GM19238 (cell line): ENCODE data around the gene COA1.
"Not testable (repeated sequence)": the region's sequence is repeated elsewhere in the genome, so short reads cannot be mapped to it uniquely, and the experiment has no call there.

Experiments
- DNase-seq: peaks from one replicate; pipeline ENCODE4 v3.0.0; 2011; ENCODE audit warnings: low spot score; ENCODE audit not compliant: insufficient read length

The COA1 gene

DNA sequence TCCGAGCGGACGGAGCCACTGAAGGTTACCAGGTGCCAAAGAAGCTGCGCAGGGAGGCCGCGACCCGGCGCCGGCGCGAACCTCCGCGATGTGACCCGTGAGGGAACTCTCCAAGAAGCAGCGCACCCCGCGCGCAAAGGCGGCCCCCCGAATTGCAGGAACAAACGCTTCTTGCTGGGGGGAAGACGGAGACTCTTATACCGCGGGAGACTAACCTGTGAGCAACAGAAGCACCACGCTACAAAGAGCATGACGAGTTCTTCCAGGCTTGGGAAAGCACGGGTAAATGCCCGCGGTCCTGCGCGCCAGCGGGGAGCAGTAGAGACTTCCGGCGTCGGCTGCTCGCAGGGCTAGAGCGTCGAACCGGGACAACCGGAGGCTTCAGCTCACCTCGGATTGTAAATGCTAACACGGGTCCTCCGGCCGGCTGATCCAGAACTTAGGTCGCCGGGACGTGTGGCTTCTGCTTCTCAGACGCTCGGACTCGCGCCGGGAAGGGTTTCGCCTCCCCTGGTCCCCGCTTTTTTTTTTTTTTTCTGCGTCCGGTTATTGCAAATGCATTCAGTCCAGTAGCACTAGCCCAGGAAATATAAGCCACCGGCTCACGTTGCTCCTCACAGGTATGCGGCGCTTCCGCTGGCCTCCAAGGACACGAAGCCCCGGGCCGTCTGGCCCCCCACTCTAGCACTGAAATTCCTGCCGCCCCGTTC, at the start of gene COA1:
Gene COA1 (minus strand): TSS at position 310 of the 710 bp plus-strand sequence. CDS start 80,909 bp downstream, outside the sequence.
- DNase-seq: peak; percentile 56

DNA sequence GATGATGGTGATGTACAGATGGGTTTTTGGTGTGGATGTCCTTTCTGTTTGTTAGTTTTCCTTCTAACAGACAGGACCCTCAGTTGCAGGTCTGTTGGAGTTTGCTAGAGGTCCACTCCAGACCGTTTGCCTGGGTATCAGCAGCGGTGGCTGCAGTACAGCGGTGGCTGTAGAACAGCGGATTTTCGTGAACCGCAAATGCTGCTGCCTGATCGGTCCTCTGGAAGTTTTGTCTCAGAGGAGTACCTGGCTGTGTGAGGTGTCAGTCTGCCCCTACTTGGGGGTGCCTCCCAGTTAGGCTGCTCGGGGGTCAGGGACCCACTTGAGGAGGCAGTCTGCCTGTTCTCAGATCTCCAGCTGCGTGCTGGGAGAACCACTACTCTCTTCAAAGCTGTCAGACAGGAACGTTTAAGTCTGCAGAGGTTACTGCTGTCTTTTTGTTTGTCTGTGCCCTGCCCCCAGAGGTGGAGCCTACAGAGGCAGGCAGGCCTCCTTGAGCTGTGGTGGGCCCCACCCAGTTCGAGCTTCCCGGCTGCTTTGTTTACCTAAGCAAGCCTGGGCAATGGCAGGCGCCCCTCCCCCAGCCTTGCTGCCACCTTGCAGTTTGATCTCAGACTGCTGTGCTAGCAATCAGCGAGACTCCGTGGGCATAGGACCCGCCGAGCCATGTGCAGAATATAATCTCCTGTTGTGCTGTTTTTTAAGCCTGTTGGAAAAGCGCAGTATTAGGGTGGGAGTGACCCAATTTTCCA, 49.1 kb upstream of the COA1 start:
- not testable (repeated sequence) for DNase-seq

DNA sequence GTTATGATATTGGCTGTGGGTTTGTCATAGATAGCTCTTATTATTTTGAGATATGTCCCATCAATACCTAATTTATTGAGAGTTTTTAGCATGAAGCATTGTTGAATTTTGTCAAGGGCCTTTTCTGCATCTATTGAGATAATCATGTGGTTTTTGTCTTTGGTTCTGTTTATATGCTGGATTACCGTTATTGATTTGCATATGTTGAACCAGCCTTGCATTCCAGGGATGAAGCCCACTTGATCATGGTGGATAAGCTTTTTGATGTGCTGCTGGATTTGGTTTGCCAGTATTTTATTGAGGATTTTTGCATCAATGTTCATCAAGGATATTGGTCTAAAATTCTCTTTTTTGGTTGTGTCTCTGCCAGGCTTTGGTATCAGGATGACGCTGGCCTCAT, 45.9 kb upstream of the COA1 start:
- DNase-seq: not testable (repeated sequence)

DNA sequence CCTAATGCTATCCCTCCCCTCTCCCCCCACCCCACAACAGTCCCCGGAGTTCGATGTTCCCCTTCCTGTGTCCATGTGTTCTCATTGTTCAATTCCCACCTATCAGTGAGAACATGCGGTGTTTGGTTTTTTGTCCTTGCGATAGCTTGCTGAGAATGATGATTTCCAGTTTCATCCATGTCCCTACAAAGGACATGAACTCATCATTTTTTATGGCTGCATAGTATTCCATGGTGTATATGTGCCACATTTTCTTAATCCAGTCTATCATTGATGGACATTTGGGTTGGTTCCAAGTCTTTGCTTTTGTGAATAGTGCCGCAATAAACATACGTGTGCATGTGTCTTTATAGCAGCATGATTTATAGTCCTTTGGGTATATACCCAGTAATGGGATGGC, 43.9 kb upstream of the COA1 start:
- DNase-seq: not testable (repeated sequence)

DNA sequence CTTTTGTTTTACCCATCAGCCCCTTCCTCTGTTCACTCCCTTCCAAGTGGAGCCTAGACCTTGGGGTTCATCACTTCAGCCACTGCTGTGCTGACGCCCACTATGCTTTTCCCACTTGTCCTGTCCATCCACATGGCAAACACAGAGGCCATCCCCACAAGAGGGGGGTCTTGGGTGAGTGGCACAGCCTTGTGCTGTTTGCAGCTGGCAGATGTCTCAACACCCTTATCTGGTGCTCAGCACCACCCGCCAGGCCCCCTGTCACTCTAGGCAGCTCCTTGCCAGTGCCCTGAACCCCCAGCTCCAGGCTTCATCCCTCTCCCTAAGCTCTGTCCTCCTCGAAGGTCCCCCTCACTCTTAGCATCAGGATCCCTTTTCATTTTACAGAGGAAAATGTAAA, 42.2 kb upstream of the COA1 start:
- DNase-seq: no peak

- DNase-seq: no peak
Observed at GRCh38 chr7:43771128-43771527, 41.8 kb upstream of the COA1 start.

GRCh38 chr7:43769791-43770465, 40.6 kb upstream of the COA1 start:
- no peak for DNase-seq

DNA sequence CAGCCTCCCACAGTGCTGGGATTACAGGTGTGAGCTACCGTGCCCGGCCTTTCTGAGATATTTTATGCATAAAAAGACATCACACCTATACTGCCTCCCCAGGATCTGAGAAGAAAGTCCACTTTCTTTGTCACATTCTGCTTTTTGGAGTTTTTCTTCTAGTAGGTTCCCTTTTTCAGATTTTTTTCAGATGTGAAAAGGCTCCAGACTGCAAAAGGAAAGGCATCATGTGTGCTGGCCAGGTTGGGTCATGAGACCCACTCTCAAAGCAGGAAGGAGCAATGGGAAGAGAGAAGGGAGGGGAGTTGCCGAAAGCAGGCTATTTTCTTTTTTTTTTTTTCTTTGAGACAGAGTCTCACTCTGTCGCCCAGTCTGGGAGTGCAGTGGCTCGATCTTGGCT, 40.0 kb upstream of the COA1 start:
- DNase-seq: no peak

DNA sequence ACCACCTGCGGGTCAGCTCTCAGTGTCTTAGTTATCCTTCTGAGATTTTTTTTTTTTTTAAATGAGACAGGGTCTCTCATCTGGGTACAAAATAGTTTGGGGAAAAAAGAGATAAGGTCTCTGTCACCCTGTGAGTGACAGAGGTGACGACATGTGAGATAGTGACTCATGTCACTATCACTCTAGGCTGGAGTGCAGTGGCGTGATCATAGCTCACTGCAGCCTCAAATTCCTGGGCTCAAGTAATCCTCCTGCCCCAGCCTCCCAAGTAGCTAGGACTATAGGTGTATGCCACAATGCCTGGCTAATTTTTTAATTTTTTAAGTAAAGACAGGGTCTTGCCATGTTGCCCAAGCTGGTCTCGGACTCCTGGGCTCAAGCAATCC, 39.6 kb upstream of the COA1 start:
- DNase-seq: no peak

DNA sequence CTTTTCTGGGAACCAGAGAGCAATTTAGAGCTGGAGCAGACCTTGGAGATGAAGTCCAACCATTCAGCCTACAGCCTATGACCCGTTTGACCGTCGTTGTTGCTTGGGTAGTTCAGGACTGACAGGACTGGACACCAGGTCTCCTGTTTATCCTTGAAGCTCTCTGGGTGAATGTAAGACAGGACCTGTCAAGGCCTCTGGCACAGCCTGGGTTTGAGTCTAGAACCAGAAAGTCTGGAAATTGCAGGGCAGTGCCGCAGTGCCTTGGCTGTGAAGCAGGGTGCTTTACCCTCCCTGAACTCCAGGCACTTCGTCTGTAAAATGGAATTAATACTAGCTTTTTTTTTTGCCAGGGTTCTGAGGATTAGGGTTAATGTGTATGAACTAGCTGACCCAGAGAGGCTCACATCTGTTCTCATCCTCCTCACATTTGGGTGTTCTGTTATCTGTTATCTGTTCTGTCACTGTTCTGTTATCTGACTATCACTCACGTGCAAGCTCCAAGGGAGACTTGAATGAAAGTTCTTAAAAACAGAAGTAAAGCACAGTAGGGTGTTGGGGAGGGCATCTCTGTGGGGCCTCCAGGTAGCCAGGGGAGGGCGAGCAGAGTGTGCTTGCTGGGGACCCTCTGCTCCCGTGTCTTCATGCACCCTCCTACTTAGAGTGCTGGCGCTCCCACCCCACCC, 39.0 kb upstream of the COA1 start:
- DNase-seq: no peak

DNA sequence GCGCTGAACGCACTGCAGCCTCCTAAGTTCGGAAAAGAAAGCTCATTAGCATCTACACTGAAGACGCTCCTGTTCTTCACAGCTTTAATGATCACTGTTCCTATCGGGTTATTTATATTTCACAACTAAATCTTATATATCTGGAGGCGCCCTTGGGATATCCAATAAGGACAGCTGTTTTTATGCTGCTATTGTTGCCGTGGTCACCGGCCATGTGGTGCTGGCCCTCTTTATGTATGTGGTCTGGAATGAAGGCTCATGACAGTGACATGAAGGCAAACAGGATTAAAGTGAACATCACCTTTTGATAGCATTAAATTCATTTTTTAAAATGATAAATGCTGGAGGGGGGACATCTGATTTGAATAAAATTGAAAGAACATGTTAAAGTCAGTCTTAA, 38.0 kb upstream of the COA1 start:
- no peak for DNase-seq

DNA sequence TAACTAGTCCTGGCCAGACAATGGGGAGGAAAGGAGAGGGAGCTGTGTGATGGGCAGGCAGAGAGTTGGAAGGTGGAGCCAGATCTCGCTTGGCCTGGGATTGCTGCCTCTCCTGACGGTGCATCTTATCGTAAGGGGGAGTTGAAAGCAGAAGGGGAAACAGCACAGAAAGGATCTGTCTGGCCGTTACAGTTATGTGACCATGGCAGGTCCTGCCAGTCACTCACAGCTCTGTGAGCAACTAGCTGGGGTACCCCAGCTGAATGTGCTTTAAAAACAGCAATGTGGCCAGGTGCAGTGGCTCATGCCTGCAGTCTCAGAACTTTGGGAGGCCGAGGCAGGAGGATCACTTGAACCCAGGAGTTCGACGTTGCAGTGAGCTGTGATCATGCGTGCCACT, 37.2 kb upstream of the COA1 start:
- no peak for DNase-seq

GRCh38 chr7:43764807-43765491, 35.6 kb upstream of the COA1 start:
- DNase-seq: no peak

GRCh38 chr7:43764039-43764761, 34.9 kb upstream of the COA1 start:
- peak; percentile 47 for DNase-seq

- DNase-seq: no peak
Observed at GRCh38 chr7:43763183-43763582, 33.9 kb upstream of the COA1 start.

- DNase-seq: no peak
Observed at GRCh38 chr7:43761938-43762692, 32.8 kb upstream of the COA1 start.

- no peak for DNase-seq
Observed at GRCh38 chr7:43761382-43761781, 32.1 kb upstream of the COA1 start.

DNA sequence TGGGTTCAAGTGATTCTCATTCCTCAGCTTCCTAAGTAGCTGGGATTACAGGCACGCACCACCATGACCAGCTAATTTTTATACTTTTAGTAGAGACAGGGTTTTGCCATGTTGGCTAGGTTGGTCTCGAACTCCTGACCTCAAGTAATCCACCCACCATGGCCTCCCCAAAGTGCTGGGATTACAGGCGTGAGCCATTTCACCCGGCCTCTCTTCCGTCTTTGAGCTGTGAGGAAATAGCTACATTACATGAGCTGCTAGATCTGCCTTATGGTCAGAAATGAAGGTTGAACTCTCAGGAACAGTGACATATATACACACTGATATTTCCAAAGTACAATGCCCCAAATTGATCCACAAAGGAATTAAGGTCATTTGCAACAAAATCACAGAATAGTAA, 31.5 kb upstream of the COA1 start:
- no peak for DNase-seq

DNA sequence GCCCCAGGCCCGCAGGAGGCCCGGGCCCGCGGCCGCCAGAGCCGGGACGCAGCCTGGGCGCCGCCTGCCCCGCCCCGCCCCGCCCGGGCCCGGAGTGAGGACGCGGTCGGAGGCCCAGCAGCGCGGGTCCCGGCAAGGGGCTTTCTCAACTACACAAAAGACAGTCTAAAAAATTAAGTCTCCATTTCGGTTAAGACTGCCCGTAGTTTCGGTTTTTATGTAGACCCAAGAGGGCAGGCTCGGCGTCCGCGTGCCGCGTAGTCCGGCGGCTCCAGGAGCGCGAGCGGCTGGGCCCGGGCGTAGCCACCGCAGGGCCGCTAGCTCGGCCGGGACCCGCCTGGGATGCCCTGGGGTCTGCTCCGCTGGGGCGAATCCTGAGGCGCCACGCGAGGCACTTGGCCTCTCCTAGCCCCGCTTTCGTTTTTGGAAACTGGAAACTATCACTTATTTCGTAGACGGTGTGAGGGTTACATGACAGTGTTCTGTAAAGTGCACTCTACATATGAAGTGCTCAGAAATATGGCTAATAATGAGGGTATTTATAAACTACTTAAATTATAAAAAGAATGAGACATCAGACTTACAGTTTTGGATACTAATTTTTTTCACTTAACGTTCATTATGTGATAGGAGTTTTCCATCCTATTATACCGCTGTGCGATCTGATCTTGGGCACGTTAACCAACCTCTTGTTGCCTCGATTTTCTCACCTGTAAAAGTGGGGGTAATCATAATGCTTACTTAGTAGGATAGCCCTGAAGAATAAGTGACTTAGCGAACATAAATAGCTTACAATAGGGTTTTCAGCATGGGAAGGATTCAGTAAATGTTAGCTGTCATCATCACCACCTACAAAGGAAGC, 29.7 kb upstream of the COA1 start:
- peak; percentile 57 for DNase-seq
